SK-N-SH (cell line): ENCODE results near the gene OPRM1. TPM values are rescaled to one million over a fixed set of nuclear protein-coding genes. Genes with fewer than 3 reads are reported as not detected.

Experiments
- CTCF ChIA-PET: fragments of 300-600, 350-600 bp; formaldehyde crosslinking; extraction: SDS; loops from one replicate; lab custom pipeline; 2021; lab: Yijun Ruan, JAX
- POLR2A ChIA-PET: fragments of 350-600 bp; sonication (Branson Sonifier 250); formaldehyde crosslinking; extraction: SDS; loops from one replicate; lab custom pipeline; 2020; ENCODE audit warnings: antibody characterized with exemption, inconsistent platforms; lab: Yijun Ruan, JAX
- DNase-seq: peaks from one replicate; pipeline ENCODE4 v3.0.0; 2012
- H2AFZ ChIP-seq: fragments of 200-600 bp; sonication (generic); 2 replicates; pipeline ENCODE4 v1.8.1; 2016; ENCODE audit warnings: antibody characterized with exemption, mild to moderate bottlenecking, low read depth
- H3F3A ChIP-seq: fragments of 200-600 bp; sonication (generic); replicated peaks from 2 replicates; pipeline ENCODE3; 2016; ENCODE audit warnings: antibody characterized with exemption, mild to moderate bottlenecking; ENCODE audit not compliant: insufficient read depth
- H3K27ac ChIP-seq, 2 experiments: fragments of 200-500 bp in 1 of 2; fragments of 200-600 bp in 1 of 2; sonication (Bioruptor generic) in 1 of 2; sonication (generic), shearing (Covaris generic) in 1 of 2; 2 replicates each; pipeline versions ENCODE4 v1.5.1 to v1.6.1; 2014 to 2016; ENCODE audit warnings: low read depth in 2 of 2, inconsistent platforms in 1 of 2, low read length in 1 of 2, mild to moderate bottlenecking in 1 of 2, mixed read lengths in 1 of 2
- H3K27me3 ChIP-seq: fragments of 200-600 bp; sonication (generic), shearing (Covaris generic); 2 replicates; pipeline ENCODE4 v1.6.1; 2016; ENCODE audit warnings: mixed run types; ENCODE audit not compliant: insufficient read depth
- H3K36me3 ChIP-seq, 2 experiments: fragments of 200-500 bp in 1 of 2; fragments of 200-600 bp in 1 of 2; sonication (Bioruptor generic) in 1 of 2; sonication (generic) in 1 of 2; replicated peaks in 1 of 2; 2 replicates each; pipeline versions ENCODE3 to v1.5.1; 2014 to 2016; ENCODE audit warnings: low read length in 1 of 2, mild to moderate bottlenecking in 1 of 2; ENCODE audit not compliant: insufficient read depth in 2 of 2, control insufficient read depth in 1 of 2
- H3K4me1 ChIP-seq, 2 experiments: fragments of 200-500 bp in 1 of 2; fragments of 200-600 bp in 1 of 2; sonication (Bioruptor generic) in 1 of 2; sonication (generic), shearing (Covaris generic) in 1 of 2; 2 replicates each; pipeline versions ENCODE4 v1.5.1 to v1.6.1; 2014 to 2016; ENCODE audit warnings: low read depth in 1 of 2, low read length in 1 of 2, mixed run types in 1 of 2; ENCODE audit not compliant: insufficient read depth in 2 of 2, control insufficient read depth in 1 of 2
- H3K4me2 ChIP-seq: fragments of 200-600 bp; sonication (generic), shearing (Covaris generic); 2 replicates; pipeline ENCODE4 v1.6.1; 2017; ENCODE audit warnings: mixed run types
- H3K4me3 ChIP-seq, 2 experiments: fragments of 200-500 bp in 1 of 2; fragments of 200-600 bp in 1 of 2; sonication (Bioruptor generic) in 1 of 2; sonication (generic), shearing (Covaris generic) in 1 of 2; 2 replicates each; pipeline versions ENCODE4 v1.5.1 to v1.8.1; 2014 to 2016; ENCODE audit warnings: low read depth in 2 of 2, inconsistent platforms in 1 of 2, low read length in 1 of 2, mild to moderate bottlenecking in 1 of 2, mixed read lengths in 1 of 2, moderate library complexity in 1 of 2
- H3K79me2 ChIP-seq: fragments of 200-600 bp; sonication (generic); 2 replicates; pipeline ENCODE4 v1.8.1; 2017; ENCODE audit warnings: mild to moderate bottlenecking; ENCODE audit not compliant: insufficient read depth
- H3K9ac ChIP-seq: fragments of 200-600 bp; sonication (generic); 2 replicates; pipeline ENCODE4 v1.6.1; 2017; ENCODE audit warnings: mixed run types
- H3K9me2 ChIP-seq: fragments of 200-600 bp; sonication (generic); 2 replicates; pipeline ENCODE4 v1.6.1; 2017; ENCODE audit warnings: mixed run types
- H3K9me3 ChIP-seq: fragments of 200-600 bp; sonication (generic); 2 replicates; pipeline ENCODE4 v1.6.1; 2017; ENCODE audit warnings: mixed run types, mild to moderate bottlenecking, moderate library complexity
- H4K20me1 ChIP-seq: fragments of 200-600 bp; sonication (generic); 2 replicates; pipeline ENCODE4 v1.6.1; 2017; ENCODE audit warnings: mild to moderate bottlenecking, mixed run types; ENCODE audit not compliant: insufficient read depth
- CHD2 ChIP-seq: fragments of 150-350 bp; IDR thresholded peaks from 2 replicates; pipeline ENCODE4 v1.6.1; 2018; ENCODE audit warnings: low read length; ENCODE audit not compliant: partially characterized antibody
- FOSL2 ChIP-seq: IDR thresholded peaks from 2 replicates; pipeline ENCODE4 v1.4.0; 2012; ENCODE audit warnings: low read depth, mild to moderate bottlenecking, moderate library complexity, borderline replicate concordance
- FOXJ3 ChIP-seq: sonication (generic); formaldehyde crosslinking; IDR thresholded peaks from 2 replicates; pipeline ENCODE4 v1.5.1; 2020; ENCODE audit warnings: mild to moderate bottlenecking, missing genetic modification reagents
- GATA2 ChIP-seq: sonication (generic); formaldehyde crosslinking; IDR thresholded peaks from 2 replicates; pipeline ENCODE4 v1.5.0; 2020; ENCODE audit warnings: mild to moderate bottlenecking, missing genetic modification reagents
- JUND ChIP-seq: IDR thresholded peaks from 2 replicates; pipeline ENCODE4 v1.4.0; 2012
- MEF2A ChIP-seq: IDR thresholded peaks from 2 replicates; pipeline ENCODE4 v1.4.0; 2012; ENCODE audit warnings: low read depth, borderline replicate concordance
- MXI1 ChIP-seq: IDR thresholded peaks from 2 replicates; pipeline ENCODE4 v1.6.1; 2012; ENCODE audit warnings: mild to moderate bottlenecking, low read depth, low read length, improper control_type of control experiment
- NRF1 ChIP-seq: IDR thresholded peaks from 2 replicates; pipeline ENCODE4 v1.6.1; 2012; ENCODE audit warnings: low read depth, mild to moderate bottlenecking, low read length
- POLR2AphosphoS5 ChIP-seq: IDR thresholded peaks from 2 replicates; pipeline ENCODE4 v1.6.1; 2012; ENCODE audit warnings: low read depth, low read length
- RCOR1 ChIP-seq: fragments of 150-350 bp; IDR thresholded peaks from 2 replicates; pipeline ENCODE4 v1.6.1; 2017; ENCODE audit warnings: antibody characterized with exemption, low read length
- RFX5 ChIP-seq: IDR thresholded peaks from 2 replicates; pipeline ENCODE4 v1.6.1; 2012; ENCODE audit warnings: mild to moderate bottlenecking, improper control_type of control experiment, low read length
- RXRA ChIP-seq: IDR thresholded peaks from 2 replicates; pipeline ENCODE4 v1.4.0; 2012; ENCODE audit warnings: low read depth, mild to moderate bottlenecking, borderline replicate concordance
- TAF1 ChIP-seq: IDR thresholded peaks from 2 replicates; pipeline ENCODE4 v1.6.1; 2012; ENCODE audit warnings: low read depth, mild to moderate bottlenecking, low read length, moderate library complexity, borderline replicate concordance
- TEAD4 ChIP-seq: IDR thresholded peaks from 2 replicates; pipeline ENCODE4 v1.4.0; 2012; ENCODE audit warnings: mild to moderate bottlenecking, borderline replicate concordance; ENCODE audit not compliant: insufficient read depth
- WGBS: methylation state at CpG from one replicate; pipeline ENCODE4 v1.1.6; 2017; ENCODE audit warnings: low lambda C conversion rate; 5-methylcytosine and 5-hydroxymethylcytosine counted together
- polyA plus RNA-seq, 3 experiments: library from polyadenylated mRNA; depleted of rRNA; stranded (reverse); fragments of >200 nt; gene quantifications; 2 replicates each; pipeline ENCODE4 v1.2.3, GENCODE V29; 2012
- TF ChIP-seq, protein P1 (sequence below): IDR thresholded peaks from 2 replicates; pipeline ENCODE4 v1.6.1; 2012; ENCODE audit warnings: mild to moderate bottlenecking, low read depth, low read length, moderate library complexity
- TF ChIP-seq, protein P2 (sequence below): fragments of 200-600 bp; sonication (generic); IDR thresholded peaks from 2 replicates; pipeline ENCODE4 v1.6.1; 2017; ENCODE audit warnings: antibody characterized with exemption, mild to moderate bottlenecking, moderate library complexity
- TF ChIP-seq, protein P3 (sequence below): fragments of 150-350 bp; IDR thresholded peaks from 2 replicates; pipeline ENCODE4 v1.6.1; 2017; ENCODE audit warnings: antibody characterized with exemption, low read length, low read depth, borderline replicate concordance

OPRM1 gene
- polyA plus RNA-seq, 1 of the 3 experiments (the other 2 are of a cell fraction) = 0.15 TPM

DNA sequence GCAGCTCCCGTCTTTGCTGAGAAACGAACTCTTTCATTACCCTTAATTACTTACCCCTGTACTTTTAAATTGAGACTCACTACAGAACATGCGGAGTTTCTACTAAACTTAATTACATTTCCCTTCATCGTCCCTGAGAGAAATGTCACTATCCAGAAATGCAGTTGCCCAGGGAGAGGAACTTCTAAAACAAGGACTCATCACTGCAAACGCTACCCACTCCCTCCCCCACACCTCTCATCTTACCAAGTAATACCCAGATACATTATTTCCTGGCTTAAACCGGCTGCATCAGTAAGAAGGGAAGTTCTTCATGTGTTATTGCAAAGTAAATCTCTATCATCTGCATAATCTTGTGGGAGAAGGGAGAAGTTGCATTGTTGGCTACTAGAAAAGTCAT lies 179.3 kb downstream of the OPRM1 start:
- no peaks in the 10 kb centered on the region for H3K9me2 ChIP-seq
- H3K4me2 ChIP-seq = no peak overlapping the region
- no peaks in the 10 kb centered on the region for H3K36me3 ChIP-seq
- DNase-seq = no peak
- WGBS = 58% methylated on average over 6 of the region's 6 CpGs
- no peak overlapping the region for H3K9ac ChIP-seq
- no peaks in the 10 kb centered on the region for H3F3A ChIP-seq
- no peaks in the 10 kb centered on the region for H3K27me3 ChIP-seq
- H4K20me1 ChIP-seq = no peaks in the 10 kb centered on the region
- H3K27ac ChIP-seq = no peak overlapping the region
- H2AFZ ChIP-seq = no peak overlapping the region
- POLR2A ChIA-PET = no interaction called here
- H3K79me2 ChIP-seq = no peaks in the 10 kb centered on the region
- CTCF ChIA-PET = interaction anchor here (0.9 kb wide), 1 partner anchor 60 kb away, joined by 3 read pairs; no protein-coding TSS in a partner anchor
- no peaks in the 10 kb centered on the region for H3K4me1 ChIP-seq
- H3K9me3 ChIP-seq = no peaks in the 10 kb centered on the region
- H3K4me3 ChIP-seq = no peak overlapping the region
- no peak for TF ChIP-seq CHD2

DNA sequence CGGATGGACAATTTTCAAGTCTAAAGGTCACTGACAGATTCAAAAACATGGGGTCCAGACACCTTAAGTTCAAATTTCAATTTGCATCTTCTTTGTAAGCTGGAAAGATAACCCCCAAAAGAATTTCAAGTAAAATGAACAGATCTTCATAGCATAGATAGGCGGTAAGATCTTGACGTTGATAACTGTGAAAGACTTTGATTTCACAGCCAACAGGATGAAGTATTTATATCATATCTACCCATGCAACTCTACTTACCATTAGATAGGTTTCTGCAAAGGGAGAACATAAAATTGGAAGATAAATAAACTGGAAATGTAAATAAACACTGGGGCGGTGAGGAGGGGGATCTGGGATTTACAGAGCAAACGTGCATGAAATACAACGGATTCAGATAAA lies 179.7 kb downstream of the OPRM1 start:
- Histone ChIP-seq H3K9me3 (no peaks in the 10 kb centered on the region), H3K4me3 (no peak overlapping the region), H3K79me2 (no peaks in the 10 kb centered on the region), H3K27me3 (no peaks in the 10 kb centered on the region), H2AFZ (no peak overlapping the region), H3K36me3 (no peaks in the 10 kb centered on the region), H3F3A (no peaks in the 10 kb centered on the region), H3K4me1 (no peaks in the 10 kb centered on the region), H3K9ac (no peak overlapping the region), H3K27ac (no peak overlapping the region), H4K20me1 (no peaks in the 10 kb centered on the region), H3K9me2 (no peaks in the 10 kb centered on the region), H3K4me2 (no peak overlapping the region)
- TF ChIP-seq GATA2 (CRISPR knock-in tag) = no peak
- POLR2A ChIA-PET = no interaction called here
- CTCF ChIA-PET = no interaction called here
- WGBS = 80% methylated on average over 6 of the region's 6 CpGs
- no peak for DNase-seq

DNA sequence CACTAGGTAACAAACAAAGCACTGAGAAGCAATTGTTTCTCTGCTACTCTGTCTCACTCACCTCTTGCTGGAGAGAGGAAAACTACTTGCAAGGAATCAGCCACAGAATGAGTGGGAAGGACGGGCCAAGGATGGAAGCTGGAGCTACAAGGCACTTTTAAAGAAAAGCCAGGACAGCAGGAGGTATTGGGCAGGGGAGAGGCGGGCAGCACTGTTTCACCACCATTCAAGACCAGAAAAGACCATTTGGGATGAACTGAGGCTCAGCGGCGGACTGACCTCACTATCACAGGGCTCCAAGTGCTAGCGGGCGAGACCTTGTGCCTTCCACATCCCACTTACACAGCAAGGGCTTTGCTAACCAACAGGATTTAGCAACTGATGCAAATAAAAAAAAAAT lies 180.2 kb downstream of the OPRM1 start:
- ChIA-PET POLR2A (no interaction called here), CTCF (no interaction called here)
- no peak overlapping the region for H3K27ac ChIP-seq
- no peaks in the 10 kb centered on the region for H3K27me3 ChIP-seq
- H3K79me2 ChIP-seq = no peaks in the 10 kb centered on the region
- WGBS = 74% methylated on average over 6 of the region's 6 CpGs
- no peaks in the 10 kb centered on the region for H3K36me3 ChIP-seq
- H3K9ac ChIP-seq = no peak overlapping the region
- no peaks in the 10 kb centered on the region for H4K20me1 ChIP-seq
- H3K4me2 ChIP-seq = no peak overlapping the region
- H3K9me2 ChIP-seq = no peaks in the 10 kb centered on the region
- H3K9me3 ChIP-seq = no peaks in the 10 kb centered on the region
- DNase-seq = no peak
- no peaks in the 10 kb centered on the region for H3K4me1 ChIP-seq
- no peak overlapping the region for H3K4me3 ChIP-seq
- H2AFZ ChIP-seq = no peak overlapping the region
- H3F3A ChIP-seq = no peaks in the 10 kb centered on the region
- TF ChIP-seq POLR2AphosphoS5 = no peak
- TF ChIP-seq MEF2A = no peak
- TF ChIP-seq RXRA = no peak
- TF ChIP-seq GATA2 (CRISPR knock-in tag) = no peak
- TF ChIP-seq TAF1 = no peak
- TF ChIP-seq FOXJ3 (CRISPR knock-in tag) = no peak
- TF ChIP-seq RFX5 = no peak
- TF ChIP-seq, protein P1, sequence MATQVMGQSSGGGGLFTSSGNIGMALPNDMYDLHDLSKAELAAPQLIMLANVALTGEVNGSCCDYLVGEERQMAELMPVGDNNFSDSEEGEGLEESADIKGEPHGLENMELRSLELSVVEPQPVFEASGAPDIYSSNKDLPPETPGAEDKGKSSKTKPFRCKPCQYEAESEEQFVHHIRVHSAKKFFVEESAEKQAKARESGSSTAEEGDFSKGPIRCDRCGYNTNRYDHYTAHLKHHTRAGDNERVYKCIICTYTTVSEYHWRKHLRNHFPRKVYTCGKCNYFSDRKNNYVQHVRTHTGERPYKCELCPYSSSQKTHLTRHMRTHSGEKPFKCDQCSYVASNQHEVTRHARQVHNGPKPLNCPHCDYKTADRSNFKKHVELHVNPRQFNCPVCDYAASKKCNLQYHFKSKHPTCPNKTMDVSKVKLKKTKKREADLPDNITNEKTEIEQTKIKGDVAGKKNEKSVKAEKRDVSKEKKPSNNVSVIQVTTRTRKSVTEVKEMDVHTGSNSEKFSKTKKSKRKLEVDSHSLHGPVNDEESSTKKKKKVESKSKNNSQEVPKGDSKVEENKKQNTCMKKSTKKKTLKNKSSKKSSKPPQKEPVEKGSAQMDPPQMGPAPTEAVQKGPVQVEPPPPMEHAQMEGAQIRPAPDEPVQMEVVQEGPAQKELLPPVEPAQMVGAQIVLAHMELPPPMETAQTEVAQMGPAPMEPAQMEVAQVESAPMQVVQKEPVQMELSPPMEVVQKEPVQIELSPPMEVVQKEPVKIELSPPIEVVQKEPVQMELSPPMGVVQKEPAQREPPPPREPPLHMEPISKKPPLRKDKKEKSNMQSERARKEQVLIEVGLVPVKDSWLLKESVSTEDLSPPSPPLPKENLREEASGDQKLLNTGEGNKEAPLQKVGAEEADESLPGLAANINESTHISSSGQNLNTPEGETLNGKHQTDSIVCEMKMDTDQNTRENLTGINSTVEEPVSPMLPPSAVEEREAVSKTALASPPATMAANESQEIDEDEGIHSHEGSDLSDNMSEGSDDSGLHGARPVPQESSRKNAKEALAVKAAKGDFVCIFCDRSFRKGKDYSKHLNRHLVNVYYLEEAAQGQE = no peak
- no peak for TF ChIP-seq TEAD4
- TF ChIP-seq, protein P2, sequence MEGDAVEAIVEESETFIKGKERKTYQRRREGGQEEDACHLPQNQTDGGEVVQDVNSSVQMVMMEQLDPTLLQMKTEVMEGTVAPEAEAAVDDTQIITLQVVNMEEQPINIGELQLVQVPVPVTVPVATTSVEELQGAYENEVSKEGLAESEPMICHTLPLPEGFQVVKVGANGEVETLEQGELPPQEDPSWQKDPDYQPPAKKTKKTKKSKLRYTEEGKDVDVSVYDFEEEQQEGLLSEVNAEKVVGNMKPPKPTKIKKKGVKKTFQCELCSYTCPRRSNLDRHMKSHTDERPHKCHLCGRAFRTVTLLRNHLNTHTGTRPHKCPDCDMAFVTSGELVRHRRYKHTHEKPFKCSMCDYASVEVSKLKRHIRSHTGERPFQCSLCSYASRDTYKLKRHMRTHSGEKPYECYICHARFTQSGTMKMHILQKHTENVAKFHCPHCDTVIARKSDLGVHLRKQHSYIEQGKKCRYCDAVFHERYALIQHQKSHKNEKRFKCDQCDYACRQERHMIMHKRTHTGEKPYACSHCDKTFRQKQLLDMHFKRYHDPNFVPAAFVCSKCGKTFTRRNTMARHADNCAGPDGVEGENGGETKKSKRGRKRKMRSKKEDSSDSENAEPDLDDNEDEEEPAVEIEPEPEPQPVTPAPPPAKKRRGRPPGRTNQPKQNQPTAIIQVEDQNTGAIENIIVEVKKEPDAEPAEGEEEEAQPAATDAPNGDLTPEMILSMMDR = no peak
- TF ChIP-seq JUND = no peak
- TF ChIP-seq FOSL2 = no peak
- no peak for TF ChIP-seq RCOR1
- TF ChIP-seq, protein P3, sequence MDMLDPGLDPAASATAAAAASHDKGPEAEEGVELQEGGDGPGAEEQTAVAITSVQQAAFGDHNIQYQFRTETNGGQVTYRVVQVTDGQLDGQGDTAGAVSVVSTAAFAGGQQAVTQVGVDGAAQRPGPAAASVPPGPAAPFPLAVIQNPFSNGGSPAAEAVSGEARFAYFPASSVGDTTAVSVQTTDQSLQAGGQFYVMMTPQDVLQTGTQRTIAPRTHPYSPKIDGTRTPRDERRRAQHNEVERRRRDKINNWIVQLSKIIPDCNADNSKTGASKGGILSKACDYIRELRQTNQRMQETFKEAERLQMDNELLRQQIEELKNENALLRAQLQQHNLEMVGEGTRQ = no peak
- no peak for TF ChIP-seq MXI1
- TF ChIP-seq NRF1 = no peak
